GM19455 (cell line): ENCODE data around the gene TRIM72.
"Not testable (repeated sequence)": the region's sequence is repeated elsewhere in the genome, so short reads cannot be mapped to it uniquely, and the experiment has no call there.

Experiments used
- ATAC-seq: cut with Tn5 transposase; IDR thresholded peaks from one replicate; pipeline ENCODE4 v1.9.1; 2021; ENCODE audit not compliant: unreplicated experiment

TRIM72 gene

DNA sequence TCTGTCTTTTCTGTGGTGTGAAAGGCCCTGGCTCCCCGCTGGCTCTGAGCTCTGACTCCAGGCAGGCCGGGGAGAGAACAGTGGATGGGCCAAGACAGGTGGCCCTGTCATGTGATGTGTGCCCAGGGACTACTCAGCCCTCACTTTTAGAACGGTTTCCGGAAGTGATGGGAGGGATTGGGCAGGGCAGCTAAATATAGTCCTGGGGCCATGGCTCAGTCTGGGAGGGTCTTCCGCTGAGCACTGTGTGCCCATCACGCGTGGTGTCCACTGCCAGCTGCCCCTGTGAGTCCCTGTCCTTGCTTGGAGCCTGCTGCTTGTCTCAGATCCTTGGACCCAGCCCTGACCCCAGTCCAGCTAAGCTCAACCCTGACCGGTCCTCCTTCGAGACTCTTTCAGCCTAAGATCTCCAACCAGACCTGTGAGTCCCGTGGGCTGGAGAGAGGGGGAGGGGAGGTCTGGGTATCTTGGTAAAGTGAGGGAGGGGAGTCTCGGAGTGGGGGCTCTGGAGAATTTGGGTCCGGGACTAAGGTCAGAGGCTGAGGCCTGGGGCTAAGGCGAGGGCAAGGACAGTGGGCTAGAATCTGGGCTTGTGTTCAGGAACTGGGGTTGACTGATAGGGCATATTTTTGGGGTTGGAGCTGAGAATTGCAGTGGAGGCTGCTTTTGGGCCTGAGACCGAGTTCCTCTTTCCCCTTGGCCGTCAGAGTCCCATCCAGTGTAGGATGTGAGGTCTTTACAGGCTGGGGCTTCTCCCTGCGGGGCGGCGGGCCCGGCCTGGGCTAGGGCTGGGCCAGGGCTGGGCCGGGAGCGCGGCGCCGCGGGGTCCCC is at the start of gene TRIM72:
TRIM72 (plus strand) TSS at position 243 of the 831 bp plus-strand sequence. CDS start 620 bp downstream, outside the sequence.
- no peak for ATAC-seq

- ATAC-seq = no peak
These were observed 46.6 kb upstream of the TRIM72 start for GRCh38 chr16:31167315-31167714.

- no peak for ATAC-seq
These were observed 45.1 kb upstream of the TRIM72 start for GRCh38 chr16:31168848-31169247.

- not testable (repeated sequence) for ATAC-seq
These were observed 43.9 kb upstream of the TRIM72 start for GRCh38 chr16:31170048-31170447.

DNA sequence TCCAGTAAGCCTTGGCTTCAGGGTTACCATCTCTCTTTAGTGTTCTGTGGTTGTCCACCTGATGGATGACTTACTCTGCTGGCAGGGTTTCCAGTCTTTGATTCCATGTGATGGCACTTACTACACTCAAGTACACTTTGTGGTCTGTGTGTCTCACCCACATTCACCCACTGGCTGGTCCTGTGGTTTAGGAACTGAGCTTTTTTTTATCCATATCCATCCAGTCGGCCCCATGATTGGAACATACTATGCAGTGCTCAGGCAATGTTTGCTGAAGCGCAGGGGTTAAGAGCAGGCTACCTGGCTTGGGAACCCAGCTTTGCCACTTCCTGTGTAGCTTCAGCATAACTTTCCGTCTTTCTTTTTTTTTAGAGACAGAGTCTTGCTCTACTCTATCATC is 36.8 kb upstream of the TRIM72 start:
- ATAC-seq = no peak

DNA sequence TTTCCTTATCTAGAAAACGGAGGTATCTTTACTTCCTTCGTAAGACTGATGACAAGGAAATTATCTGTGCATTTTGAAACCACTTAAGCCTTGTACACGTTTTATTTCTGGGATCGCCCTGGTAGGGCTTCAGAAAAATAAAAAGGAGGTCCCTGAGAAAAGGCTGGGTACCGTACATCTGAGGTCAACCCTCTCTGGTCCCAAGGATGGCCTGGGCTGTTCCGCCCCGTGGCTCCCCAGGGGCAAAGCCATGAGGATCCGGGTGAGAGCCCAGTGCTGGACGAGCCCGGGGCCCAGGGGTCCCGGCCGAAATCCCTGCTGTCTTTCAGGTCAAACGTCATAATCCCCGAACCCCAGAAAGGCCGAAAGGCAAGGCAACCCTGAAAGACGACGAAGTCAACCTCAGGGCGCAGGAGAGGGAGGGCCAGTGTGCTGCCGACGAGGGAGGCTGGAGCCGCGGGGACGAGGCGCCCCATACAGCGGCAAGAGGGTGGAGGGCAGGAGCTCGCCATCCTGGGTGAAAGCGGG is 34.6 kb upstream of the TRIM72 start:
- no peak for ATAC-seq

DNA sequence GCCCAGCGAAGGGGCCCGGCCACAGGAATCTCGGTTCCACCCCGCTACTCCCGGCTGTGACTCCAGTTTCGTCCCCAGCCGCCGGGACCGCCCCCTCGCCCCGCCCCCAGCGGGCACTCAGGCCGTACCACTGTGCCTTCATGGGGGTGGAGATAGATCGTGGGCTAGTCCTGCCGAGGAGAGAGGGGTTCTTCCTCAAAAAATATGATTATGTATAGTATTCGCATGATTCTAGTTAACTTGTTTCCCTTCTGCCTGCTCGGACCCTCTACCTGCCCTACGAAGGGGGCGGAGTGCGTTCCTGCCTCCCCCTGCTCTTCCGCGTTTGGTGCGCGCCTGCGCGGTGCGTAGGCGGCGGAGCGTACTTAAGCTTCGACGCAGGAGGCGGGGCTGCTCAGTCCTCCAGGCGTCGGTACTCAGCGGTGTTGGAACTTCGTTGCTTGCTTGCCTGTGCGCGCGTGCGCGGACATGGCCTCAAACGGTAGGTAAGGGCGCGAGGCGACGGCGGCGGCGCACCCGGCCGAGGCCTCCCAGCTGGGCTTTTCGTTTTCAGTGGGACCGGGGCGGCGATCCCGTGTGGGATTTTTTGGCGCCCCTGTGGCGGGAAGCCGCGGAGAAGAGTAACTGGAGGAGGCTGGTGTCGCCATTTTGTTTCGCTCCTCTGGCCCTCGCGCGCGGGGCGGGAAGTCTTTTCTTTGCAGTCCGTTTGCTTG is 34.0 kb upstream of the TRIM72 start, which contains the start of gene FUS:
FUS (plus strand) TSS at position 393 of the 713 bp plus-strand sequence; CDS start at position 469, 76 bp downstream.
- ATAC-seq = peak; percentile 47

- no peak for ATAC-seq
These were observed 32.7 kb upstream of the TRIM72 start for GRCh38 chr16:31181102-31181830.

GRCh38 chr16:31182391-31182790 is 31.5 kb upstream of the TRIM72 start:
- ATAC-seq = no peak

DNA sequence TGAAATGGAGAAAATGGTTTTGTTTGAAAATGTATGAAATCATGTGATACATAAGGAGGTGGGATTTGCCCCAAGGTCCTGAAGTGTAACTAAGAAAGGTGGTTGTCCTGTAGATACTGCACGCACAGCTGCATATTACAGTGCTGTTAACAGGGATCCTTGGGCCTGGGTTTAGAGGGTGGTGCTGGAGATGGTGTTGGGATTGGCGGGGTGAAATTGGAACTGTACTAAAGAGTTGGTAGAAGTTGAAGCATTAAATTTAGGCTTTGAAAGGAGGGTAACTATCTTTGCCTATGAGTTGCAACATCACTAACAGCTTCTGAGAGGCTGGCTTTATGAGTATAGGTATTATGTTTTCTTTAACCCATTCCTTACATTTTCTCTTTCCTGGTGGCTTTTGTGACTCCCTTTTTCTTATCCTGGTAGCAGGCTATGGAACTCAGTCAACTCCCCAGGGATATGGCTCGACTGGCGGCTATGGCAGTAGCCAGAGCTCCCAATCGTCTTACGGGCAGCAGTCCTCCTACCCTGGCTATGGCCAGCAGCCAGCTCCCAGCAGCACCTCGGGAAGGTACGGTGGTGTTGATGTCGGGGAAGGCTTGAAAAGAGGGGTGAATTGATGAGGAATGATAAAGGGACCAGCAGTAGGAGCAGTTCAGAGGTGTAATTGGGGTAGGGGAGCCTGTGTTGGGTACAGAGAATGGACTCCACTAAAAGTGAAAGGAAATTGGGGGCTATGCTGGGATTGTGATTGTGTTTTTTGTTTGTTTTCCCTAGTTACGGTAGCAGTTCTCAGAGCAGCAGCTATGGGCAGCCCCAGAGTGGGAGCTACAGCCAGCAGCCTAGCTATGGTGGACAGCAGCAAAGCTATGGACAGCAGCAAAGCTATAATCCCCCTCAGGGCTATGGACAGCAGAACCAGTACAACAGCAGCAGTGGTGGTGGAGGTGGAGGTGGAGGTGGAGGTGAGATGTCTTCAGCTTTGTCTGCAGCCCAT is 30.2 kb upstream of the TRIM72 start:
- no peak for ATAC-seq

DNA sequence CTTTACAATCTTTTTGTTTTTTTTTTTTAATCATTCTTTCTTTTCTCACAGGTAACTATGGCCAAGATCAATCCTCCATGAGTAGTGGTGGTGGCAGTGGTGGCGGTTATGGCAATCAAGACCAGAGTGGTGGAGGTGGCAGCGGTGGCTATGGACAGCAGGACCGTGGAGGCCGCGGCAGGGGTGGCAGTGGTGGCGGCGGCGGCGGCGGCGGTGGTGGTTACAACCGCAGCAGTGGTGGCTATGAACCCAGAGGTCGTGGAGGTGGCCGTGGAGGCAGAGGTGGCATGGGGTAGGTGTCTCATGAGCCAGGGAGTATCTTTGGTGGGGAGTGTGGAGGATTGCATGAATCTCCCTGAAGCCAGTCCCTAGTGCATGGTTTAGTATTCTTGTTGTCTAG is 29.0 kb upstream of the TRIM72 start:
- no peak for ATAC-seq

GRCh38 chr16:31185339-31185738 is 28.6 kb upstream of the TRIM72 start:
- no peak for ATAC-seq

- ATAC-seq = no peak
These were observed 27.7 kb upstream of the TRIM72 start for GRCh38 chr16:31186176-31186575.

GRCh38 chr16:31186930-31187807 is 26.8 kb upstream of the TRIM72 start:
- no peak for ATAC-seq

DNA sequence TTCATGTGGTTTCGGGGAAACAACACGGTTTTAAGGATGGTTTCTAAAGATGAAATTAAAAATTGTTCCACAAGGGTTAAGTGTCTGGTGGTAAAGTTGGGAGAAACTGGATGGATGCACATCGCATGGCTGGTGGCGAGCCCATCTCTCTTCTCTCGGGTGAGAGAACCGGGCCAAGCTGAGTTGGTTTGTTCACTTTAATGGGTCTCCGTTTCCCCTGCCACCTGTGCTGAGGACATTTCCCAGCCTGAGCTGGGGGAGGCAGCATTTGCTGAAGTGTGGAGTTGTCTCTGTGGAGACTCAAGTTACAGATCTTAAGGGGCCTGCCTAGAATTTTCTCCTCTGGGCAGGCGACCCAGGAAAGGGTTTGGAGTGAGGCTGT is 26.1 kb upstream of the TRIM72 start:
- no peak for ATAC-seq

- ATAC-seq = no peak
These were observed 25.2 kb upstream of the TRIM72 start for GRCh38 chr16:31188450-31189411.

DNA sequence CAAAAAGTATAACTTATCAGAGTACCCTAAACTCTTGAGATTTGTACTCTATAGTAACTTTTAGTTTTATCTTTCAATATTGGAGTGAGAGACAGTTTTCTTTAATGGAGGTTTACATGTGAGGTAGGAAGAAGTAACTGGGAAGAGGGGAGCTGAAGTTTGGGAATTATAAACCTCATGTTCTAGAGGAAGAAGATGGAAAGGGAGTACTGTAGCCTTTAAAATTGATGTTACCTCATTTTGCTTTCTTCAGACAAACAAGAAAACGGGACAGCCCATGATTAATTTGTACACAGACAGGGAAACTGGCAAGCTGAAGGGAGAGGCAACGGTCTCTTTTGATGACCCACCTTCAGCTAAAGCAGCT is 24.5 kb upstream of the TRIM72 start:
- no peak for ATAC-seq

GRCh38 chr16:31190061-31190460 is 23.9 kb upstream of the TRIM72 start:
- no peak for ATAC-seq
